Bone marrow (tissue), 2 donors: ENCODE results near the gene ATP11A.

Source experiments
- DNase-seq, 2 donors: peaks; one replicate each; lab custom pipeline; 2025; lab: John Stamatoyannopoulos, UW

ATP11A gene

DNA sequence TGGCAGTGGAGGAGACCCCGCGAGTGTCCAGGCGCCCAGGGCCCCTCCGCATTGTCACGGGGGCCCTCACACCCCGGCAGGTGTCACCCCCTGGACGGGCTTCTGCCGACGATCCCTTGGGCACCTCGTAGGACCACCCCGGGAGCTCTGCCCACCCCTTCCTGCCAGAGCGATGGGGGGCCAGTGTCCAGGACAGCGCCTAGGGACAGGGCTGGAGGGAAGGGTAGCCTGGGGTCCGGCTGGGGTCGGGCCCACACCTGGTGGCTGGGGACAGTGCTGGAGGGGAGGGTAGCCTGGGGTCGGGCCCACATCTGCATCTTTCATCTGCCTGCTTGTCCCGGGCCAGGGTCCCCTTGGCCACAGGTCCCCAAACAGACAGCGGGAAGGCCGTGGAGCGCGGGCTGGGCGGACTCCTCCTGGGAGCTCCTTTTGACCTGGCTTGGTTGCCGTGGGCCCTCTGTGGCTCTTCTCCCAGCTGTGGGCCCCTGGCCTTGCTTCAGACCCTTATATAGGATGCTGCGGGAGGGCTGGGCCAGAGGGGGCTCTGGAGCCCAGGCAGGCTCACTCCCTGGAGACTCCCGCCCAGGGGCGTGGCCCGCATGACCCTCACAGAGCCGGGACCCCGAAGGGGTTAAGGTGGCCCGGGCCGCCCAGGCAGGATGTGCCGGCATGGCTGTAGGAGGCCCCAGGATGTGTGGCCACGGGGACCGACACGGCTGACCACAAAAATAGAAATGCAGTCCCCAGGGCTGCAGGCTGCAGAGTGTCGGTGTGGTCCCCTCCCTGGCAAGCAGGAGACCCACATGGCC lies 205.0 kb downstream of the ATP11A start:
- no peak for DNase-seq

DNA sequence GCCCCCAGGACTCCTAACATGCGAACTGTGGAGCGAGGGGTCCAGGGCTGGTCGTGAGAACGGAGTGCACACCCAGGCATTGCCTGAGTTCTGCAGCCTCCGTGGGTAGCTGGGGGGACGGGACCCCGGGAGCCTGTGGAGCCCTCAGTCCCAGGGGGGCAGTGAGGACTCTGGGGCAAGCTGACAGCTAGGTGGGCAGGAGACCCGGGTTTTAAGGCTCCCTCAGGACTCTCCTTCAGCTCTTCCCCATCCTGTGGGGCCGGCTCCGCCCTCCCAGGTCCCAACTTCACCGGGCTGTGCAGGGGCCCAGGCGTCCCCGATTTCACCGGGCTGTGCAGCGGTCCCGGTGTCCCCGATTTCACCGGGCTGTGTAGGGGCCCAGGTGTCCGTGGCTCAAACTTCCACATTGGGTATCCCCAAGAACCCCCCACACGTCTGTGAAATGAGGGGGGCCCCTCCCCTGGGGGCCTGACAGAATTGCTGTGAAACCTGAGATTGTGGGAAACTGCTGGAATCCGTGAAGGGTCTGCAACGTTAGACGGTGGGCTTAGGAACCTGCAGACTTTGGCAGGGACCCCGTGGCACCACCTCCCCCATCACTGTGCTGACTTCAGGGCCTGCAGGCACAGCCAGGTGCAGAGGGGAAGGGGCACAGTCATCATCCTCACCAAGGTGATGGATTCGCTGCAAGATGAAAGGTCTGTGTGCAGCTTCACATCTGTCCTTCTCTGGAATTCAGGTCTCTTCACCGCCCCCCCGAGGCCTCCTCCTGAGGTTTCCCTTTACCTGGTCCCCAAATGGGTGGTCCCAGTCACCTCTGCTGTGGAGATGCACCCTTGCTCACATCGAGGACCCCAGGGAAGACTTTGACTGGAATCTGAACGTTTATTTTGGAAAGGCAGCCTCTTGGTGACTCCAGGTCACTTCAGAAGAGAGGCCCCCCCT lies 206.0 kb downstream of the ATP11A start:
- no peak for DNase-seq

DNA sequence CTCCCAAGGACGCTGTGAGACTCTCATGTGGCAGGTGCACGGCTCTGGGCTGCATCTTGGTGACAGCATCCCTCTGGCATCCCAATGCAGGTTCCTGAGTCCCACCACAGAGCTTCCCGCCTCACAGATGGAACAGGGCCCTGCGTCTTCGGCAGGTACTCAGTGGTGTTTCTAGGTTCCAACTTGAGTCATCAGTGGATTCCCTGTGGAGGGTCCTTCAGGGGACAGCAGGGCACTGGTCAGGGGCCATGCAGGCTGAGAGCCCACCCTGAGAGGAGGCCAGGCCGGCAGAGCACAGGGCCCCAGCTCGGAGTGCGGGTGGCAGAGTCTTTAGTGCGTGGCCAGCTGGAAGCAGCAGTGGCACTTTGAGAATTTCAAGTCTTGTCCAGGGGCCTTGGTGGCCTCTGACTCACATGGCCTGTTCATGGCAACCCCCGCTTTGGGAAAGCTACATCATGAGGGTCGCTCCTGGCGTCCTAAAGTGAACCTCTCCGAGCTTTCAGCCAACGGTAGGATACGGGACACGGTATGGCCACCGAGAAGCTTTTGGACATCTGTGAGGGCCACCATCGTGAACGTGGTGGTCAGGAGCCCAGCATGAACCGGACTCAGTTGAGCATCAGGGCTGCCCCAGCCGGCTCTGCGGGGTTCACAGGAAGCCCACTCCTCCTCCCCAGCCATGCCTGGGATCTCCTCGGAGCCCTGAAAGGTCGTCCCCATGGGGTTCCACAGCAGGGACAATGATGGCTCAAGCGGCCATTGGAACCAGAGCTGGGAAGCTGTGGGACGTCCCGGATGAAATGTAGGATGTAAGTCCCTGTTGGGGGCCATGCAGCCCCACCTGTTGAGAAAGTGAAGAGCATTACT lies 207.1 kb downstream of the ATP11A start:
- no peak for DNase-seq

DNA sequence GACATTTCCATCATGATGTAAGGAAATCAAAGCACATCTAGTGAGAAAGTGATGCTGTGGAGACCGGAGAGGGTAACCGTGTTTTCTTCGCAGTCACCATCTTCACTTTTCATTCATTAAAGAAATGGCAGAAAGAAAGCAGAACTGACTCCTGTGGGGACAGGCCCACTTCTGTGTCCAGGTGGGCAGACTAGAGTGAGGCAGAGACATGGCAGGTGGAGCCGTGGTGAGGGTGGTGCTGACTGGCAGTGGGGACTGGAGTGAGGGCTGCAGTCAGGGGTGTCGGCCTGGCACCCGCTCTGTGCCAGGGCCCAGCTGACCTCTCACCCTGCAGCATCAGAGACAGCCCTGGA lies 207.7 kb downstream of the ATP11A start:
- no peak for DNase-seq

DNA sequence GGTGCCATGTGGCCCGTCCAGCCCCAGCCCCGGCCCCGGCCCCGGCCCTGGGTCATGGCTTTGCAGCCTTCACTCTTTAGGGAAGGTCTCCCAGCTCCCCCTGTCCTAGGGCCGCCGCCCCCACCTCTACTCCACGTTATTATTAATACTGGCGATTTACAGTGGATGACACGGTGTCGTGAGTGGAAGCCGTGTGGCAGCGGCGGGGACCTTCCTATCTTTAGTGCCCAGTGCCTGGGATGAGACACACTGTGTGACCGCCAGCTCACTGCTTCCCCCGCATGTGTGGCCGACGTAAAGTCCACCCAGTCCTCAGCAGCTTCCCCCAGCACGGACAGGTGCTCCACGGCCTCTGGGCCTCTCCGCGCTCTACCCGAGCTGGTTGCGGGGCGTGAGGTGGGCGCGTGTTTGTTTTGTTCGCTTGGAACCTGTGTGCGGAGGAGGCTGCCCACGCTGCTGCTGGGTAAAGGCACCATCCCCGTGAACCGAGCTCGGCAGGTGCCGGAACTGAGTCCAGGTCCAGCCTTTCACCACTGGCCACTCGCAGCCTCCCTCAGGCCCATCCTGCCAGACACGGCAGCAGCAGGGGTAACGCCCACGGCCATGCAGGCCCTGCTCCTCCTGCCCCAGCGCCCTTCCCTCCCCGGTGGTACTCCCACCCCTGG lies 208.2 kb downstream of the ATP11A start:
- no peak for DNase-seq

DNA sequence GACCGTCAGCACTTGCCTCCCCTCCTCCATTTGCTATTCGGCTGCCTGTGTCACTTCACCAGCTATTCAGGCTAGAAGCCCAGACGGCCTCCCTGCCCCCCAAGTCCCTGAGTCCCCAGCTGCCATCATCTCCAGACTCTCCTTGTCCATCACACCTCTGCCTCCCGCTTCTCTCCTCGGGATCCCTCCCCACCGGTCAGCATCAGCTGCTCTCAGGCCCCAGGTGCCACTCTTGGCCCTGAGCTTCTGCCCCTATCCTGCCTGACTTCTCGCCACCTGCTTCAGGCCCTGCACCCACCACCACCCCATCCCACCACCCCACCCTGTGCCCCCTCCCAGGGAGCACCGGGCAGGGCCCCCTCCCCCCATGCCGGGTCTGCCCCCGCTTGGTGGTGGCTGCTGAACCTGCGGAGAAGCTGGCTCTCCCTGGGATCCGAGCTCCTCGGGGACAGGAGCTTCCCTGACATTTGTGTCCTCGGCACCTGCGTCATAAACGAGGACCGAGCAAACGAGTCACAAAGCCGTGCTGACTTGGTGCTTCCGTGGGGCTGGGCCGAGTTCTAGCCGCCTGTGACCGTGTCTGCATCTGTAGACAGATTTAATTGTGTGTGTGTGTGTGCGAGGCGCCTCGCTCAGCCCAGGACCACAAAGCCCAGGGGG lies 208.9 kb downstream of the ATP11A start:
- no peak for DNase-seq

DNA sequence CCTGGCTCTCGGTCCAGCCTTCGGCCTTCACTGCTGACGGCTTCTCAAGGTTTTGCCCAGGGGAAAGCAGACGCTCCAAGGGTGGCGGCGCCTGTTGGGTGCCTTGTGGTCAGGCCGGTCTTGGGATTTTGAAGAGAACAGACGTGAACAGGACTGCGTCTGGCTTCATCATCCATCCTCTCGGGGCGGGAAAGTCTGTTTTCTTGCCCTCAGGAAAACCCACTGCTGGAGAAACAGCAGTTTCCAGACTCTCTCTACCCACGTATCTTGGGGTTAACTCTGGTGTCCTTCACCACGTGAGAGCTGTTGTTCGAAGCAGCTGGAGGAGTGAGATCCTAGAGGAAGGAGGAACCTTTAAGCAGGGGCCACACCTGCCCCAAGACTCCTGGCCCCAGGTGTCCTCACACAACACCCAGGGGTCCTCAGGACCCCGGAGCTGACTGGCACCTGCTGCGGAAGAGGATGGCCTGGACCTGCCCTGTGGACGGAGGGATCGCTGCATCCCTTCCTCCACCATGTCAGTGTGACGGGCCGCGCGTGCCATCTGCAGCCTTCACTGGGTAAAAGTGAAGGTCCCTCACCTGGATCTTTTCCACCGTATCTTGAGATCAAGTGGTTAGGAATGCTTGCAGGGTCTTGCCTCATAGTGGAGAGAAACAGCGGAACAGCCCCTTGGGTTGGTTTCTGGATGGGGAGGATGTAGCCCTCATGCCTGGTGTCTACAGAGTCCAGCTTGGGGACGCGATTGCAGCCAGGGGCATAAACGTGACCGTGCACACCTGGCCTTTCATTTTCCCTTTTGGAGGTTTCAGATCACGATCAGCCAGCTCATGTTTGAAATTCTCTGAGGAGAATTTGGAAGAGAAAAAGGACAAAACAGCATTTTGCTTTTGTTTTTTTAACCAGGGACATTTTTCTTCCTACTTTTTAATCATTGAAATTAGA lies 209.7 kb downstream of the ATP11A start:
- DNase-seq, result no peak

DNA sequence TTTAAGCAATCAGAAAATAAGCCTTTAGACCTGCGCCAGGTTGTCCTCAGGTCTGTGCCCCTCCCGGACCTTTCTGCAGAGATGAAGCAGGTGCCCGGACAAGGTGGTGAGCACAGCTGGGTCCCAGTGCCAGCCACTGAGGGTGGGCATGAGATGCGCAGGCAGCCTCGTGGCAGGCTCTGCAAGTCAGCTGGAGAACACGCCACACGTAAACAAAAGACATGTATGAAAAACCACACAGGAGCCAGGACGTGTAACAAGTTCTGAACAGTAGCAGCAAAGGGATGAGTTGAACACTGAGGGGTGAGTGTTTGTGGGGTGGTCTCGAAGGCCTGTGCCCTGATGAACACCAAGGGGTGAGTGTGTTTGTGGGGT lies 210.4 kb downstream of the ATP11A start:
- DNase-seq, result no peak

DNA sequence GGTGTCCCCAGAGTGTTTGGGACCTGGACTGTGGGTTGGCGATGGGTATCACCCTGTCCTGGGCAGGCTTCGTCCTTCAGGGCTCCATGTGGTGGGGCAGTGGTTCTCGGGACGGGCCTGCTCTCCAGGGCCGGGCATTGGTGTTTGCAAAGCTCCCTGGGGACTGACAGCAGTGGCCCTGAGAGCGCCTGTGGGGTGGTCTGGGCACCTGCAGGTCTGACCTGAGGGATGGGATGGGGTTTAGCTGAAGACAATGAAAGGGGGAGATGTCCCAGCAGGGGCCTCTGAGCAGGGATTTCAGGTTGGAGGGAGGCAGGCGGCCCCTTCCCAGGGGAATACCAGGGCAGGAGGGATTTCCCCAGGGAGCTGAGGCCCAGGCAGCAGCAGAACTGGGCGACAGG lies 210.9 kb downstream of the ATP11A start:
- DNase-seq, result no peak

DNA sequence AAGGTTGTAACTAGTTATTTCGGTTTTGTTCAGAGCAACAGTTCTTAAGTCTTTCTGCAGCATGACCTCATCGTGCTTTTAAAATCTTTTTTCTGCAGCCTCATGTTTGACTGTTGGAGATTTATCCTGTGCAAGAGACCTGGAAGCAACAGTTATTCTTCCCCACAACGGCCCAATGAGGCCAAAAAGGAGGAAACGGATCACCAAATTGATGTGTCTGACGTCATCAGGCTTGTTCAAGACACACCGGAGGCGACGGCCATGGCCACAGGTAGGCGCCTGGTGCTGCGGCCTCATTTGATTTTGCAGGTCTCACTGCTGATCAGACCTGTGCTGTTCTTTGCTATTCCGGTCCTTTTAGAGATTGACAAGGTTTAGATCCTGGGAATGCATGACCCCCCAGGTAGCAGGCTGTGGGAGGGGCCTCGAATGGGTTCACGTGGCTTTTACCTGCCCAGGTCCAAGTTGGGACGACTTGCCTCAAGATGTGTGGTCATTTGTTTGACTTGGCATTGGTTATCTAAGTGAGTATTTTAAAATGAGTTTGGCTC lies 212.3 kb downstream of the ATP11A start:
- no peak for DNase-seq

DNA sequence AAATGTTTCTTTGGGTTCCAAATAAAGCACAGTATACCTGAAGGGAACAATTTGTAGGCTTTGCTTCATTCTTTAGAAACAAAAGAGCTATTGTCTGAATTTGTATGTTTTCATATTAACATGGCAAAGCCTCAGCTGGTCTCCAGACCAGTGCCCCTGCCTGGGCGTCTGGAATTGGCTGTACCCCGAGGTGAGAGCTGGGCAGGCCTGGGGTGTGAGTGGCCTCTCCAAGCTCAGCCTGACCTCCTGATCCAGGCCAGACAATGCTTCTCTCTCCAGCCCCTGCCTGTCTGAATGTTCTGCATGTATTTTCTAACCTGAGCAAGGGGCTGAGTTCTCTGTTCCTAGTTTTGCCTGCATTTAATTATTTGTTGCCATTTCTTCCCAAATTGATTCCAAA lies 212.8 kb downstream of the ATP11A start:
- no peak for DNase-seq

DNA sequence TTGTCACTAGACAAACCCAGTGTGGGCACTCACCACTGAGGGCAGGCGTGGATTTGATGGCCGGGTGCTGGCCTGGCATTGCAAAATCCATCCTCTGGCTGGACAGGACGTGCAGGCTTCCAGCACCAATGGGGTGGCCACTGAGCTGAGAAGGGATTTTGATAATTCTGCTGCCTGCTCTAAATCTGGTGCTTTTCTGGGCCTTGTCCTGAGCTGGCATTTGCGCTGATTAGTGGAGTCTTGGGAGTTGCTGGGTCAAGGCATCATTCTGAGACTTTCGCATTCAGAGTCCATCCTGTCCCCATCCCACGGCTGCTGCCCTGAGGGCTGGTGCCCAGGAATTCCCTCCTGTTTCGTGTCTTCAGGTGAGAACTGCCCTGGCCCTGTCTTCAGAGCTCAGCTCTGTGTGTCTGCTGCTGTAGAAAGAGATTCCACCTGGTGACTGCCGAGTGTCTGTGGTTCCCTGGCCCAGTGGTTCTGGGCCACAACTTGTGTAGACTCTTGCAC lies 213.3 kb downstream of the ATP11A start:
- no peak for DNase-seq

DNA sequence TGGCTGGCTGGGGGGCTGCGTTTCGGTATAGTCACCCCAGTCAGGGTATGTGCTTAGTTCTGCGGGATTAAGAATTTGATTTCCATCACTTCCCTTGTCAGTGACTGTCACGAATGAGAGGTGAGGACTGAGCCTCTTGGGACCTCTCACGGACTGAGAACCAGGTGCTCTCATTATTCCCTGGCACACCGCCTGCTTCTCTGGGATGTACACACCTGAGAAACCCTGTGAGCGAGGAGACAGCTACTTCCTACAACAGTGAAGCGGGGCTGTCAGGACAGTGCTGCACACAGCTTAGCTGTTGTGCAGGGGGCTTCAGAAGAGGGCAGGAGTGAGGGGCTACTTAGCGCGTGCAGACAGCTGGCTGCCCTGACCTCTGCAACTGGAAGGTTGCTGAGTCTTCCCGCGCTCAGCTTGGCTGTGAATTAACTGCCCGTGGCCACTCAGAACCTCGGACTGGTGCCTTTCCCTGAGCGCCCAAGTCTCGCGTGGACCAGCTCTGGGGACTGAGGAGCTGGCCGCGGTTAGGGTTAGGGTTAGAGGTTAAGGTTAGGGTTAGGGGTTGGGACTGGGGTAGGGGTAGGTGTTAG lies 213.9 kb downstream of the ATP11A start:
- DNase-seq, result no peak

DNA sequence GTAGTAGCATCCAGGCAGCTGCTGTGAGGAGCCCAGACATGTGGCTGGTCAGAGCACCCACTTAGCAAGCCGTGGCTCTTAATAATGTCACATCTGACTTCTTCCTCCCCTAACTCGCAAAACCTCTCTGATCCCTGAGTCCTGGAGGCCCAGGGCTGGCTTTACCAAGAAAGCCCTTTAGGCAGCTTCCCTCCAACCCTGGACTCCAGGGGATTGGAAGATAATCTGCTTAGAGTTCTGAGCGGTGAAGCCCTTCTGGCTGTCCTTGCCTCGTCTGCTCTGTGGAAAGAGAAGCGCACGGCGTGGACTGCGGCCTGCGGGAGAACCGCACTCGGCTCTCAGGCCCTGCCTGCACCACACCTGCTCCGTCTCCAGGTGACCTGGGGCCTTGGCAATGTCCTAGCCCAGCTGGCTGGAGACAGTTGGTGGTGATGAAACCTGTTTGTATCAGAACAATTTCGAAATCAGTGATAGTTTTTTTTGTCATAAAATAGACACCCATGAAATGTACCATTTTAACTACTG lies 214.7 kb downstream of the ATP11A start:
- no peak for DNase-seq

DNA sequence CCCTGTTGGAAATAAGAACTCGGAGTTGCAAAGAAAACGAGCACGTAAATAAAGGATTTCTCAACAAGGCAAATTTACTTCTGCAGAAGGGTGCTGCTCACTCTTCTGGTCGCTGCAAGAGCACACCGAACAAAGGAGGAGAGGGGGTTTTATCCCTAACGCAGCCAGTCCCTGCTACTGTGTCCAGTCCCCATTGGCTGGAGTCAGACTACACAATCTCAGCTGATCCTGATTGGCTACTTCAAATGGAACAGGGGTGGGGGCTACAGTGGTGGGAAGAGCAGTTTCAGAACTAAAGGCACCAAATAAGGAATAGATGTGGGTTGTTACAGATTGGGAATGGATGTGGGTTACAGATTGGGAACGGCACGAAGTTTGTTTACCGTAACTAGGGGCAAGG lies 215.2 kb downstream of the ATP11A start:
- DNase-seq, result no peak

DNA sequence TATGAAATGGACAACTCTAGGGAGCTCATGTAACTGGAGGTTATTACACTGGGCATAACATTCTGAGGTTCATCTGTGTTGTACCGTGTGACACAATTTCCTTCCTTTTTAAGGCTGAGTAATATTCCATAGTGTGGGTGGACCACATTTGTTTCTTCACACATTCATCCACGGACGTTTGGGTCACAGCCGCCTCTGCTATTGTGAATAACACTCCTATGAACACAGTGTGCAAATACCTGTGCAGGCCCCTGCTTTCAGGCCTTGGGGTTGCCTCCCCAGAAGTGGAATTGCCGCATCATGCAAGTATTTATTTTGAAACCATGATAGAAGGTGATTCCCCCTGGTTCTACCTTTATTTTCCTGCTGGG lies 215.8 kb downstream of the ATP11A start:
- DNase-seq, result no peak

DNA sequence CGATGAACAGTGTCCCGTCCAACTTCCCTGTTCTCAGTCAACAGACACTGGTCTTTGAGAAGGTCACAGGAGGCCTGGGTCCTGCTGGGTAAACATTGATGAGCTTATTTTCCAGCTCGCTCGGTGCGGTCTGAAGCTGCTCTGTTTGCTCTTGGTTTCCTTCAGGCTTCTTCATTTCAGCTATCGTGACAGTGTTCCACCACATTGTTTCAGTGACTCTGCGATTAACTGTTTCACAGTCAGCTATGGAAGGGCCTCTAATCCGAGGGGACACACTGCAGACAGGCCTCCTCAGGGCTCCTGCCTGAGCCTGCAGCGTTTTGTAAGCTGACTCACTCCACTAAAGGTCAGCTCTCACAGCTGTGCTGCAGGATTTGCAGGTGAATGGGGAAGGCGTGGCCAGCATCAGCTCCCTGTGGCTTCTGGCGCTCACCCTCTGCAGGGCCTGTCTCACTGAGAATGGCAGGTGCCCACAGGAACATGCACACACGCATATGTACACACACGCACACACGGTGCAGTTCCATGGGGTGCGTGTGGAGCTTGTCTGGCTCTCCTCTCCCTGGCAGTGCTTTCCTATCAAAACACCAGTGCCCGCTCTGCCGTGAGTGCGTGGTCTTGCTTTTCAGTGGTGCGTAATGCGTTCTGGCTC lies 216.3 kb downstream of the ATP11A start:
- DNase-seq, result no peak

DNA sequence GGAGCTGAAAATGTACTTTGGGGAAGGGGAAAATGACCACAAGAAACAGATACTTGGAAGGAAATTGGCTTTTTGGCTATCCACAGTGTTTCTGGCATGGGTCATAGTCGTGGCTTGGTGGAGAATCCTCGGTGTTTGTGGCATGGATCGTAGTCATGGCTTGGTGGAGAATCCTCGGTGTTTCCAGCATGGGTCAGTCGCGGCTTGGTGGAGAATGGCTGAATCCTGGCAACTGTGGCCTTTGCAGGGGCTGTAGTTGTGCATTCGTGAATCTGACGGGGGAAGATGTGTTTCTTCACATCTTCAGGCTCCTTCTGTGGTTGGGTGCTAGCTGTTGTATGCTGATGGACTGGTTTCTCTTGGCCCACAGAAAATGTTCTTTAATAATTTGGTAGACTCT lies 217.4 kb downstream of the ATP11A start:
- no peak for DNase-seq
